Ramos (cell line): ENCODE measurements around the gene IL16.

ENCODE experiments used
- in situ Hi-C: fragments of 300-500 bp; cut with MboI; formaldehyde crosslinking; loops from one replicate; pipeline ENCODE4 v1.14.3; 2022; ENCODE audit warnings: low sequenced_read_pairs; ENCODE audit not compliant: unreplicated experiment

The IL16 gene

DNA sequence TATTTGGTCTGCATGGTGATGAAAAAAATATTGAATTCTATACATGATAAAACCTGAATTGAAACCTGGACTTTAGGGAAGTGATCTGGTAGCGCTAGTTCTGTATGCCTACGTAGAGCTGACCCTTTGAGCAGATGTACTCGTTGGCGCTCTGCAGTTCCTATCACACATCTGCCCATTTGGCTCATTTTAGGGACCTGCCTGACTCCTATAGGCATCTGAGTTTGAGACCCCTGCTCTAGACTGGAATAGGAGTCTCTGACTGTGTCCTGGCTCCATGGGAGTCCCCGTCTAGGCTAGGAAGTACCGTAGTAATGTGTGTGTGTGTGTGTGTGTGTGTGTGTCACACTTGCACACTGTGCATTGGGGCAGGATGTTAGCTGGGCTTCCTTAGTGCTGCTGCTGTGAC, 106.0 kb downstream of the IL16 start:
- in situ Hi-C loops, result loop anchor here (25.0 kb wide), 1 partner anchor 1235 kb away; the partner anchor contains the start of gene RPS17

DNA sequence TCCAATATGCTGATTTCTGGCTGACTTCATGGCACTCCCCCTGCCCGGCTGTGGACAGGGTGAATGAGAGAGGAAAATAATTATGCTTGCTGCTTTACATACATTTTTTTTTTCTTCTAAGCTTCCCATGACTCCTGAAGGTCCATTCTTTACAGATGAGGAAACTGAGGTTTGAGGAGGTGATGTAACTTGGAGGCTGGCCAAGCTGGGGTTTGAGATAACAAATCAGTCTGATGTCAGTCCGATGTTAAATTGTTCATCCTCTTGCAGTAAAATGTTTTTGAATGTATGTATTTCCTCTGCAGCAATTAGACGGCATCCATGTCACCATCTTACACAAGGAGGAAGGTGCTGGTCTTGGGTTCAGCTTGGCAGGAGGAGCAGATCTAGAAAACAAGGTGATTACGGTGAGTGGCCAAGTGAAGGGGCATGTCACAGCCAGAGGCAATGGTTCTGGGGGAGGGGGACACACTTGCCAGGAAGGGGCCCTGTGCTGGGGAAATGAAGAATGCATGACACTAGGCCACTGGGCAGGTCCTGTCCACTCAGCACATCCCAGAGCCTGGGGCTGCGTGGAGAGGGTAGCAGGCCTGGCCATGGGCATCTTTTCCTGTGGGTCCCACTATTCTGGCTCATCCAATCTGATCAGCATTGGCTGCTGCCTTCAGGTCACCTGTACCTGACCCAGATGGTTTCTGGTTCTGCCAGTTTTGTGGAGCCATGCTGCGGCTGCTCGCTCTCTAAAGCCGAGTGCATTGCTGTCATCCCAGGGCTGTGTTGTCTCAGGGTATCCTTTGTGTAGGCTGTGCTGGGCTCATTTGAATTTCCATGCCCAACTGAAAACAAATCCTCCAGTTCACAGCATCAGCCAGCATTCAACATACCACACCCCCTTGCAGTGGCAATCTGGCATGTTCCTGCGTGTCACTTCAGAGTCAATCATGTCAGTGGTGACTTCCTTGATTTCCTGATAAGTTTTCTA, 106.9 kb downstream of the IL16 start:
- in situ Hi-C loops, result loop anchor here (25.0 kb wide), 1 partner anchor 1234 kb away; the partner anchor contains the start of gene RPS17

DNA sequence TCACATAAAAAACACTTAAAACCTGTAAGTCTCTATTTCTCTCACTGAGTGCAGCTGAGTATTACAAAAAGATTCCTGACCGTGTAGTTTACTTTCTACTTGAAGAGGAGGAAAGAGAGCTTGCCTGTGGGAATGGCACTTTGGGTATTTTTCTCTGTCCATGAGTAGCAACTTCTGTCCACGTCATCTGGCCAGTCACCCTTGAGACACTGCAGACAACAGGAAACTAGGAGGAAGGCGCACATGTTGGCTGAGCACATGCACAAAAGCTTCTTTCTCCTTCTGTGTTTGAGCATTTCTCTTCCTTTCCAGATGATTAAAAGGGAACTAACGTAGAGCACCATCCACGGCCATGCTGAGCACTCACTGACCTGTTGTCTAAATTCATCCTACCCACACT, 107.5 kb downstream of the IL16 start:
- in situ Hi-C loops, result loop anchor here (25.0 kb wide), 1 partner anchor 1233 kb away; the partner anchor contains the start of gene RPS17

DNA sequence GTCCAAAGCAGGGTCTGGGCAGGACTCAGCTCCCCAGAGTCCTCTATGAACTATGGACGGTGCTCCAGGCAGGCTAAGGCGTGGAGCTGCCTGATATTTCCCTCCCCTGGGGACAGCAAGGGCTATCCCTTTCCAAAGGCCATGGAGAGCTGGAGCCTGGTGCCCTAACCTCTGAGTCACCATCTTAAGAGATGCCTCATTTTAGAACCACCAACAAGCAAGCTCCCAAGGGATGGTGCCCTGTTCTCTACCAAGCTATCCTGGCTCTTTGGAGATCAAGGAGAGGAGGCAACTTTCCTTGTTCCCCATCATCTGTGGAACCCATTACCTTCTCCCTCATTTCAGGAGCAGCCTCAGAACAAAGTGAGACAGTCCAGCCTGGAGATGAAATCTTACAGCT, 111.6 kb downstream of the IL16 start:
- in situ Hi-C loops, result loop anchor here (25.0 kb wide), 1 partner anchor 1229 kb away; the partner anchor contains the start of gene RPS17

DNA sequence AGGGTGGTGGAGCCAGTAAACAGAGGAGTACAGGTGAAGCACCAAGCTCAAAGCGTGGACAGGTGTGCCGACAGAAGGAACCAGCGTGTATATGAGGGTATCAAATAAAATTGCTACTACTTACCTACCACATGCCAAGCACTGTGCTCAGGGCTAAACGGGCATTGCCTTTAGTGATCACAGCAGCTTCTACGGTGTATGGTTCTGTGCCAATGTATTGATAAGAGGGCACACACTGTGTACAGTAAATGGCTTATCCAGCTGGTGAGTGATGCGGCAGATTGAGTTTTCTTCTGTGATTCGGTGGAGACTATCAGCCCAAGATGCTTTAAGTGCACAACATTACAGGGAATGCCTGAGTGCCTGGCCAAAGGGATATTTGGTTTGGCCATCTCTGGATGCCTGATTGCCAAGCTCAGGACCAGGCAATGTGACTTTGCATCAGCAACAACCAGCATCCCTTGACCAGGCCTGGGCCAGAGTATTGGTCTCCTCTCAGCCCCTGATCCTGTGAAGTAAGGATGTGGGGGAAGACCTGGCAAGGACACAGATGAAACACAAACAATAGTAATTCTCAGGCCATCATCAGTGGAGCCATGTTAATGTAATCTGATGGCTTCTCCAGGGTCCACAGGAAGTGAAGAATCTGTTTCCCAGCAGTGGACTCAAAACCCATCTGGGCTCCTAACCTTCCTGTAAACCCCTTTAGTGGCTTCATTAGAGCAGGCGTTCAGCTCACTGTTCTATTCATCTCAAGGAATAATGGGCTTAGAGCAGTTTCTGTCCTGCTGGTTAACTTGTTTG, 113.2 kb downstream of the IL16 start:
- in situ Hi-C loops, result loop anchor here (25.0 kb wide), 1 partner anchor 1227 kb away; the partner anchor contains the start of gene RPS17

DNA sequence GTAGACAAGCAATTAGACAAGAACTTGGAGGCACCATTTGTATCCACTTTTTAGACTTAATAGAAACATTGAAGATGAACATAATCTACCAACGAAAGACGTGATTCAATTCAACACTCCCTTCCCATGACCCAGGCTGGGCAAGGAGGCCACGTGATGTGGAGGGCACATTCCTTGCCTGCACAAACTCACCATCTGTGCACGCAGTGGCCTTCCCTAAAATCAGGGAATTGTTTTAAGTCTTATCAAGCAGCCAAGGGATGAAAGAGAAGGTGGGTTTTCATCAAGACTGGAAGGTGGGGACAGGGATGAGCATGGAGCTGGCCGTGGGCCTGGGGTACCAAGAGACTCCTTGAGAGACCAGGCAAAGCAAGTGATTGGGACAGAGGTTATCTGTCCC, 113.8 kb downstream of the IL16 start:
- in situ Hi-C loops, result loop anchor here (25.0 kb wide), 1 partner anchor 1227 kb away; the partner anchor contains the start of gene RPS17

DNA sequence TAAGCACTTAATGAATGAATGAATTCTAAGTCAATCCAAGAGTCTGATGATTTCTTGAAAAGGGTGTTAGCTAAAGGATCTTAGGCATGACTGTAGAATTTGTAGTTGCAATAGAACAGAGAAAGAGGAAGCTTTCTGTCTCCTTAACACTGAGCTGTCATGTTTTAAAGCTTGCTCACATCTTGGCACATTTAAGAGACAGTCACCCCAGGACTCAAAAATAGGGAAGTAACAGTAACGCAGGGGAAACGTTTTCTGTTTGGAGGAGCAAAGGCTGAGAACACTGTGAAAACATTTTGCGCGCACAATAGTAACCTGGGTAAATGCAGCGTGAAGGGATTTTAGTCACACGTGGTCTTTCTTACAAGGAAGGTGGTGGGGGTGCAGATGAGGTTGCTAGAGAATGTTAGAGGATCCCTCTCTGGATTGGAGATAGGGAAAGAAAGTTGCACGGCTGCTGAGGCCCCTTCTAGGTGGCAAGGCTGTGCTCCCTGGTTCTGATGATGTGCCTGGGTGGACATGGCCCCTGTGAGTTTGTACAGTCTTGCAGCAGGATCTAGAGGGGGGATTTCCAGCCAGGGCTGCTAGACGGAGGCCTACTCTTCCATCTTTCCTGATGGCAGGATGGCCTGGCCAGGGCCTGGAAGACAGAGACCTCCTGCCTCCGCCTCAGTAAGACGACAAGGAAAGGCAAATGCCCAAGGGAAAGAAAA, 115.2 kb downstream of the IL16 start:
- in situ Hi-C loops, result loop anchor here (25.0 kb wide), 1 partner anchor 1225 kb away; the partner anchor contains the start of gene RPS17

DNA sequence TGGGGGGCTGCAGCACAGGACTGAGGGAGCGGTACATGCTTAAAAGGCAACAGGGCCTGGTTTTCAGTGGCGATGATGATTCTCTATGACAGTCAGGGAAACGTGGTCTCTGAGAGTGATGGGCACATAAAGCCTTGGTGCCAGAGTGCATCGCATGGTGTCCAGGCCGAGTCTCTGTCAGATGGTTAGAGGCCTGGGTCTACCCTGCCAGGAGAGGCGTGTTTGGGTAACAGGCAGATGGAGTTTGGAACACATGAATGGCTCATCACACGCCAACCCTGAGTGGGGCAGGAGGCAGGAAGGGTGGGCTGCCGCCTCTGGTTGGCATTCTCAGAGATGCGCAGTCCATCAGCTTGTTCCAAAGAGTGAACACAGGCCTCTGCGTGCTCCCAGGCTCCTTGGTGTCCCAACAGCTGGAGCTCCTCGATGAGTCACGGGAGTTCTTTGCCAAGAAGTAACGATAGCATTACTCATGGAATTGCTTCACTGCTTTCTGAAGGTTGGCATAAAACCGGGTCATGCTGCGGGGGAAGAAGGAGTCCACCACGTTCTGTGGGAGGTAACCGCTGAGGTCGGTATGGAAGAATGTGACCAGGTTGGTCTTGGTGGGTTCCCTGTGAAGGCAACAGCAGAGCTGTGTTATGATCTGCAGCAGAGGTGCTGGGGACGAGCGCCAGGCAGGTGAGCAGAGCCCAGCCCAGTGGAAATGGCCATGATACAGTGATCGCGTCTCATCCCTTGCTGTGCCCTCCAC, 116.3 kb downstream of the IL16 start:
- in situ Hi-C loops, result loop anchor here (25.0 kb wide), 1 partner anchor 1224 kb away; the partner anchor contains the start of gene RPS17

DNA sequence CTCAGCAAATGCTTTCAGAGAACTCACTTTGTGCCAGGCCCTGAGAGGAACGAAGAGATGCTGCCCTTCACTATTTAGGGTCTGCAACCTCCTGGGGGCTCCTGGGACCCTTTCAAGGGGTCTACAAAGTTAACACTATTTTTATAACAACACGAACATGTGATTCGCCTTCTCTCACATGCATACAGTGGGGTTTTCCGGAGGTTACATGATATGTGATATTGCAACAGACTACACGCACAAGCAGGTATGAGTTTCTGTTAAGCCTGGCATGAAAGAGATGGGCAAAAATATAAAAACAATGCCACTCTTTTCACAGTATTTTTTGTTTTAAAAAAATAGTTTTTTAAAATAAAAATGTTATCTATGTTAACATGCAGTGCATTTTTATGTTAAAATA, 117.0 kb downstream of the IL16 start:
- in situ Hi-C loops, result loop anchor here (25.0 kb wide), 1 partner anchor 1224 kb away; the partner anchor contains the start of gene RPS17

DNA sequence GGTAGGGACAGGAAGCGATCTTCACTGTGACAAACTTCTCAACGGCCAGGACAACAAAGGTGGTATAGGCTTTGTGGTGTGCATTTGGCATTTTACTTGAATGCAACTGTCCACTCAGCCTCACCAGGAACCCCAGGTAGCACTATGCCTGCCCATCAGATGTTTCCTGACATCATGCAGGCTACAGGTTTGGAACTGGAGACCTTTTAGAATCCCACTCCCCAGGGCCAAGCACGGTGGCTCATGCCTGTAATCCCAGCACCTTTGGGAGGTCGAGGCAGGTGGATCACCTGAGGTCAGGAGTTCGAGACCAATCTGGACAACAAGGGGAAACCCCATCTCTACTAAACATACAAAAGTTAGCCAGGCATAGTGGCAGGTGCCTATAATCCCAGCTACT, 117.7 kb downstream of the IL16 start:
- in situ Hi-C loops, result loop anchor here (25.0 kb wide), 1 partner anchor 1223 kb away; the partner anchor contains the start of gene RPS17

DNA sequence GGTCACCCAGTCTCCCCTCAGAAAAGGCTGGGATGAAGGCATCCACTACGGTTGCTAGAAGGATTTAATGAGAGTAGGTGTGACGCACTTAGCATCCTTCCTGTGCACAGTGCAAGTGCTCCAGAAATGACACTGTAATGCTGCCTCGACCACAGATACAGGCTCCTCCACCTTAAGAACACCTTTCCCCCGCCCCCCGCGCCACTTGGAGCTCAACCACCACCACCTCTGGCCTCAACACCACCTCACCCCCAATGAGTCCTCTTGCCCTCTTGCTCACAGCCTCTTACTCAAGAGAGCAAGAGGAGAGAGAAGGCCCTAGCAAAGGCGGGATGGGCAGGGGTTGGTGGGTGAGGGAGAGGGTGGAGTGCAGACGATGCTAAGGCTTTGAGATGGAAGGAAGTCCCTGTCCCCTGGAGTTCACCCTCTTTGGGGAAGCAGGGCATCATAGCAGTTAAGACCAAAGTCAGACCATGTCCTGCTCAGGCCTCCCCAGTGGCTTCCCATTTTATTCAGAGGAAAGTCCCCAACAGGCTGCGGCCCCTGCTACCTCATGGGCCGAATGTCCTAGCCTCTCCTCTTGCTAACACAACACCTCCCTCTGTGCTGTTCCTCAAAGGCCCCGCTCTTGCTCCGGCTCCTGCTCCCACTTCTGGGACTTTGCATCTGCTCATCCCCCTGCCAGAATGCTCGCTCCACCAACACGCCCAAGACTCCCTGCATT, 118.9 kb downstream of the IL16 start:
- in situ Hi-C loops, result loop anchor here (25.0 kb wide), 1 partner anchor 1222 kb away; the partner anchor contains the start of gene RPS17

DNA sequence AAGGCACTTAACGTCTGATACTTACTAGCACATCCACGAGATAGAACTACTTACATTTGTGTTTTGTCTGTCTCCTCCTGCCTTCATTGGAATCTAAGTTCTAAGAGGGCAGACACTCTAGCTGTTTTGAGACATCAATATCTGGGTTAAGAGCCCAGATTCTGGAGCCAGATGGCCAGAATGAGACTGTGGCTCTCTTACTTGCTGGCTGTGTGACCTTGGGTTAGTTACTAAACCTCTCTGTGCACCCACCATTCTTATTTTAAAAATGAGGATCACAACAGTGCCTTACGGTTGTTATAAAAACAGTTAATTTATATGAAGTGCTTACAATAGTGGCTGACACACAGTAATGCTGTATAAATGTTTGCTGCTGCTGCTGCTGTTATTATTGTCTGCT, 119.6 kb downstream of the IL16 start:
- in situ Hi-C loops, result loop anchor here (25.0 kb wide), 1 partner anchor 1221 kb away; the partner anchor contains the start of gene RPS17

DNA sequence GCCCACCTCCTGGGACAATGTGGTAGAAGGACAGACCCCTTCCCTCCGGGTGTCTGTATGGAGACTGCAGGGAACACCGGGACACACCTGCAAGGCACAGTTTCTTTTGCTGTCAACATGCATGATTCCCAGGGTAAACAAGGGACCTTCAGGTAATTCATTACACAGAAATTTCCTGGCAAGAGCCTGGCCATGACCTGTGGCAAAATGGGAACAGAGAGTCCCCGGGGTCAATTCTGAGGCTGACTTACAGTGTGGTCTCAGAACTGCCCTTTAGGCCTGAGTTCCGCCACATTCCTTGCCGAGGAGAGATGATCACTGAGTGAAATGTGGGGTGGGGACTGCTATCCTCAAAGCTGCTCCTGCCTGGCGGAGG, 121.0 kb downstream of the IL16 start:
- in situ Hi-C loops, result loop anchor here (25.0 kb wide), 1 partner anchor 1220 kb away; the partner anchor contains the start of gene RPS17

DNA sequence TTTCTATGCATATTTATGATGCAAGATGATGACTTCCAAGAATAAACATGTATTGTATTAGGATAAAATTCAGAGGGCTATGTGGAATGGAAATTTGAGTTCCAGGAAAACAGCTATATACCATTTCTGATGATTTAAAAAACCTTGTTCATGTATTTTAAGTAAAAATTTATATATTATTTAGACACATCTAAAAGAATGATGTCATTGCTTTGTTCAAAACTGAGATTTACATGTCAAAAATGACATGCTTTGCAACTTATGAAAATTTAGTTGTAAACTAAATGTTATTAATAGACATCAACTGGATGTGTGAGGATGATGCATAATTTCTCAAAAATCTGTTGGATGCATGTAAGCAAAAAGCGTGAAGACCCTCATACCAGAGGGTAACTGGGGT, 125.0 kb downstream of the IL16 start:
- in situ Hi-C loops, result loop anchor here (25.0 kb wide), 1 partner anchor 1216 kb away; the partner anchor contains the start of gene RPS17

DNA sequence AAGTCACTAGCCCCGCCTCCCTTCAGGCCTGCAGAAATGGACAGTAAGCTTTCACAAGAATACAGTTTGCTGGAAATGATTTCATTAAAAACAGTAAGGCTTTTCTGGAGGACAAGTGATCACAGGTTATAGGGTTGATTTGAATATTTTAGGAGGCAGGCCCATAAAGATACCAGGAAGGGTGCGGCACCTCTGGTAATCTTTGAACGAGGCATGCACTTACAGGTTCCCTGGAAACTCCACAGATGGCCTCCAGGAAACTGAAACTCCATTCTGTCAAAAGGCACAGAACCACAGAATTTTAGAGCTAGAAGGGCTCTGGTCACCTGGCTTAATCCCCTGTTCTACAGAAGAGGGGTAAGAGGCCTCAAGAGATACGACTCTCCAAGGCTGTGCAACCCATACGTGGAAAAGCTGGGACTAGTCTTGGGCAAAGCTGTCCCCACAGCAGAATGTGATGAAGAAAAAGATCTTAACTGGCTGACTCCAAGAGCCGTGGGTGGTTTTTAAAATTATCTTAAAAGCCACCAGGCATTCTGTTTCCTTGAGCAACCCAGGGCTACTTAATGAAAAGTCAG, 126.1 kb downstream of the IL16 start:
- in situ Hi-C loops, result loop anchor here (25.0 kb wide), 1 partner anchor 1215 kb away; the partner anchor contains the start of gene RPS17

DNA sequence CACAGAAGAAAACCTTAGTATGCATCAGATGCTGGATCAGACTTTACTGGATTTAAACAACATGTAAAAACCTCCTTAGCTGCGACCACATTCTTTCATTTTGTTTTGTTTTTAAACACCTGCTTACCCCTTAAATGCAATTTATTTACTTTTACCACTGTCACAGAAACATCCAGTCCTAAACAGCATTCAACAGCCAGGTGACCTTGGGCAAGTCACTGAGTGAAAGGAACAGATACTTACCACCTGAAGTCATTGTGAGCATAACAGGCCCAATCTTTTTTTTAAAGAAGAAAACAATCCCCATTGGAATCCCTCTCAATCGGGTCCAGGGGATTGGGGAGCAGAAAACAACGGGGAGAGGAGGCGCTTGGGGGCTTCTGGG, 126.9 kb downstream of the IL16 start:
- in situ Hi-C loops, result loop anchor here (25.0 kb wide), 1 partner anchor 1214 kb away; the partner anchor contains the start of gene RPS17
